Stimulated activated CD8-positive, alpha-beta memory T cell treated with anti-CD3 and anti-CD28 coated beads, Interleukin-7, amount 100 ng/mL, for 1 hour (primary cell): Measurements from ENCODE around the gene GABBR1.

ENCODE experiments used
- DNase-seq, 2 donors: peaks; one replicate each; pipeline ENCODE4 v3.0.0-alpha.2; 2020; ENCODE audit warnings: low read depth in 2 of 2

GABBR1 gene

DNA sequence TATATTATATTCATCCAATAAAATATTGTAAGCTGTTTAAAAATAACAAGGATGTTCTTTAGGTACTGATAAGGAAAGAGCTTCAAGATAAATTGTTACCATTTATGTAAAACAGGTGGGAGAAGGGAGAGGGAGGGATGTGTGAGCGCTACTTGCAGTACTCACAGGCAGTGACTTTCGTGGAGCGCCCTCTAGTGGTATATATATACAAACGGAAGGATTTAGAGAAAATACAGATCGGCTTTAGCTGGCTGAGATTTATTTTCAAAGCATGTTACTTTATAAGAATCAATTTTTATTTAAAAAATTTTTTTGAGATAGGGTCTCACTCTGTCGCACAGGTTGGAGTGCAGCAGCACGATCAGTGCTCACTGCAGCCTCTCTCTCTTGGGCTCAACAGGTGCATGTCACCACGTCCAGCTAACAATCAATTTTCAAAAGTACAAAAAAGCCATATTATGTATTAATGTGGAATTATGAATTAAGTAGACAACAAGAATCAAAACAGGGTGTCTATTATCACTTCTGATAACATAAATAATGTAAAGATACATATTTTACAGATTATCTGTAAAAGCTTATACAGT lies 20.6 kb upstream of the GABBR1 start:
- no peak for DNase-seq

DNA sequence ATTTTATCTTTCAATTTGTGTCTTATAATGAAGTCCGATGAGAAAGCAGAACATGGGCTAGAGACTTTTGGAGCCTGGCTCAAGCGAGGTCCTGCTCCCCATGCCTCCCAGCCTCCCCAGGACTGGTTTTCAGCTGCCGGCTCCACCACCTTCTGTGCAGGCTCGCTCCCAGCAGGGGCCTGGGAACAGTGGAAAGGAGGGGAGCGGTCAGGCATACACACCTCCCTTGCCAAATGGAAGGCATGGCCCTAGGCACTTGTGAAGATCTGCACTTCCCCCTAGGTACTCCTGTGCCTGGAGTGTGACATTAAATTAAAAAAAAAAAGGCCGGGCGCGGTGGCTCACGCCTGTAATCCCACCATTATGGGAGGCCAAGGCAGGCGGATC lies 19.2 kb upstream of the GABBR1 start:
- DNase-seq = no peak

DNA sequence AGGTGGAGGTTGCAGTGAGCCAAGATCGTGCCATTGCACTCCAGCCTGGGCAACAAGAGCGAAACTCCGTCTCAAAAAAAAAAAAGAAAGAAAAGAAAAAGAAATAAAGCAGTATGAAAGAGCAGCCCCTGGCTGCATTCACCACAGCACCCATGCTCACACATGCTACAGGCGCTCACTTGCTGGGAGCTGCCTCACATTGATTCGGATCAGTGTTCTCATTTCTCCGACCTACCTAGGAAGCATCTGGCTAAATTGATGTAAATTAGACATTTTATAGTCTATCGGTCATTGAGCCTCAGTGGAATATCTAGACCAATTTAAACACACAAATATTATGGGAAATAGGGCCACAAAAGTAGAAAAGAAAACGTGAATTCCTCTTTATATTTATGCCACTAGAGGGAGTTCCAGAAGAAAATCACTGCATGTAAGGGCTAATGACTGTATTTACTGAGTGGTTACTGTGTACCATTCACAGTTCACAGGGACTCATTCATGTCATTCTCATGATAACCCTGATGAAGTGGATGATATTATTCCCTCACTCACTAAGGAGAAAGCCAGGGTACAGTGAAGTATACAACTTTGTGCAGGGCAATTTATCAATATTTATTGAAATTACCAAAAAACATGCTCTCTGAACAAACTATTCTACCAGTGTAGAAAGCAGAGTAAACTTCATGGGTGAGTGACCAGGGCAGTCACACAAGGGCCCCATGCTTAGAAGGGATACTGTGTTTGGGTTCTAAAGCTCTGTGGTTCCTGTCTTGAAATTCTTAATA lies 18.6 kb upstream of the GABBR1 start:
- no peak for DNase-seq

DNA sequence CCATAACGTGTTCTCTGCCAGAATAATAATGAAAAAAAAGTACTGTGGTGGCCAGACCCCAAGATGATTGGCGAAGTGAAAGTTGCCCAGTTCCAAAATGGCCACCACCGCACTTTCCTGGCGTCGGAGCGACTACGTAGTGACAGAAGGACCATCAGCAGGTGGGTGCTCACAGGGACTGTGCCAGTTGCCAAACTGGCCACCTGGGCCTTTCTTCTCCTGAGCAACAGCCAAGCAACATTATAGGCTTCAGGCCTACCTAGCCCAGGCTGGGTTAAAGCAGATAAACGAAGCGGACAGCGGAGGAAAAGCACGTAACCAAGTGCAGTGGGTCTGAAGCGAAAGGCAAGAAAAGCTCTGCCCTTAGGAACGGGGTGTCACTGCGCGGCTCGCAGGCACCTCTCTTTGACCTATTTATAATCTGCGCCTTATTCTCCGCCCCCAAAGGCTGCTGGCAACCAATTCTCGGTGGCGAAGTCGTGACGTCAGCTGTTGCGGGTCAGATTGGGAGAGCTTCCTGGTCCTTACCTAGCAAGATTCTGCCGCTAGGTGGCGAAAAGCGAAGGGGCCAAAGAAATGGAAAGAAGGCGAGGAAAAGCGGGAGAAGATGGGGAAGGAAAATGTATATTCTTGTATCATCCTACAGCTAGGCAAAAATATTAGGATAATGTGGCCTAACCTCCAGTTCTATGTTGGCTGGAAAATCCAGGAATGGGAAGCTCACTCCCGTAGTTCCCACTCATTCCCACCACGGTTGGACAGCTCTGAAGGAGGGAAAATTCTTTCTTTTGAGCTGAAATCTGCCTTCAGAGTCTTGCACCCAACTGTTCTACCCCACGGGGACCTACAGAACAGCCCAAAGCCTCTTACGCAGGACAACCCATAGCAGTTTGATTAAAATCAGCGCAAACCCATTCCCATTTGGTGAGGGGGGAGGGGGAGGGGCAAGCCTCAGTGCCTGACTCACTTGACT lies 17.0 kb upstream of the GABBR1 start:
- DNase-seq = peak; percentile 96 to 98

DNA sequence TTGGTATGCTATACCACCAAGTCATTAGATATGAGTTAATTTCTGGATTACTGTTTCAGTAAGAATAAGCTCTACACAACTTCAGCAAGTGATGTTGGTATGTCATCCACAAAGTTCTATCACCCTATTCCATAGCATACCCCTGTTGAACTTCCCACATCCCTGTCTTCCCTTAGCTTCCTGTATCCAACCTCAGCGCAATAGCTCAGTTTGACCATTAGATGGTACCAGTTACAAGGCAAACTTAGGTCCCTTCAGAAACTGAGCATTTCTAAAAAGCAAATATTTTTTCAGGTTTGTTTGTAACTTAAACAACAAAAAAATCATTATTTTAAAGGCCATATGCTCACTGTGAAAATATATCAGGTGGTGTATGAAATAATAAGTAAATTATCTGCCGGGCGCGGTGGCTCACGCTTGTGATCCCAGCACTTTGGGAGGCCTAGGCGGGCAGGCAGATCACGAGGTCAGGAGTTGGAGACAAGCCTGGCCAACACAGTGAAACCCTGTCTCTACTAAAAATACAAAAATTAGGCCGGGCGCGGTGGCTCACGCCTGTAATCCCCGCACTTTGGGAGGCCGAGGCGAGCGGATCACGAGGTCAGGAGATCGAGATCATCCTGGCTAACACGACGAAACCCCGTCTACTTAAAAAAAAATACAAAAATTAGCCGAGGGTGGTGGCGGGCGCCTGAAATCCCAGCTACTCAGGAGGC lies 15.1 kb upstream of the GABBR1 start:
- no peak for DNase-seq

DNA sequence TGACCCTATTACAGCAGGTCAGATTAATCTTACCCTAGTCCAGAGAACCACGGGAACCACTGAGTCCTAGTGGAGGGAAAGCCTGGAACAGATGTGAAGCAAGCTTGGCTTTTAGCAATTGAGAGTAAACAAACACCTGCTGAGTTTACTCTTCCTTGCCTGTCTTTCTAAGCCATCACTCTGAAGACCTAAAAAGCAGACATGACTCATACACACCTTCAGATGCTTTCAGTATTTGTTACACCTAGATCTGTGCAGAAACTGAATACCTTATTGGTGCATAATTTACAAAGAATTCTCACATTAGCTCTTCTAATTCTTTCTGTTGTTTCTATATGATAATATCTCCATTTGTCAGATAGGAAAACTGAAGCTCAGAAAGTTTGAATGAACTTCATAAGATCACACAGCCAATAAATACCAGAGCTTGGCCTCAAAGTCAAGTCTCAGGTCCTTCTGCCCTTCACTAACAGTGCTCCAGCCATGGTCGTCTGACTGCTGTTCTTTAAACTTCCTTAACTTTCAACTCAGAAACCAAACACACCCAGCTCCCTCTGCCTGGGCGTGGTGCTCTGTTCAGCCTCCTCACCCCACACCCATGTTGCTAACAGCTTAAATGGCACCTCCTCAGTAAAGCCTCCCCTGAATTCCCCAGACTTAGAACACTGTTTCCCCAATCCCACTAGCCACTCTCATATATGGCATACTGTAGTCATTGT lies 8.6 kb upstream of the GABBR1 start:
- no peak for DNase-seq

DNA sequence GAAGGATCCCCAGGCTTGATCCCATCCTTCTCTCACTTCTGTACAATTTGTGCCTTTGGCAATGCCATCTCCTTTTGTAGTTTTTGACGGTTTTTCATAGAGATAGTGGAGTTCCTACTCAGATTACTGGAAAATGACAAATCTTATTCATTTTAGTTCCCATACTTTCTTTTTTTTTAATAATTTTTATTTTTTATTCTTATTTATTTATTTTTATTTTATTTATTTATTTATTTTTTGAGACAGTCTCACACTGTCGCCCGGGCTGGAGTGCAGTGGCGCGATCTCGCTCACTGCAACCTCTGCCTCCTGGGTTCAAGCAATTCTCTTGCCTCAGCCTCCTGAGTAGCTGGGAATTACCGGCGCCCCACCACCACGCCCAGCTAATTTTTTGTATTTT lies 4.3 kb upstream of the GABBR1 start:
- no peak for DNase-seq

DNA sequence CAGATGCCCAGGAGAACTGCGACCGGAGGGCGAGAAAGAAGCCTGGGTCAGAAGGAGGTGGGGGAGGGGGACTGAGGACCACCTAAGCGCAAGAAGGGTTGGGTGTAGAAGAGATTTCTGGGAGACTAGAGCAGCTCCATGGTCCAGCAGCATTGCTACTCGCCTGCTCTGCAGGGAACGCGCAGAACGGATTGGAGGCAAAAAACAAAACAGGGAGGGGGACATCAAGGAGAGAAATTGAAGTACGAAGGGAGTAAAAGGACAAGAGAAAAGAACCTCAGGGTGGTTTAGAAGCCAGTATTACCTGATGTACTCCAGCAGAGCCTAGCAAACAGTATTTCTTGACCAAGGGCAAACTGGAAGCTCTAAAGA lies 537 bp upstream of the GABBR1 start:
- DNase-seq = no peak

DNA sequence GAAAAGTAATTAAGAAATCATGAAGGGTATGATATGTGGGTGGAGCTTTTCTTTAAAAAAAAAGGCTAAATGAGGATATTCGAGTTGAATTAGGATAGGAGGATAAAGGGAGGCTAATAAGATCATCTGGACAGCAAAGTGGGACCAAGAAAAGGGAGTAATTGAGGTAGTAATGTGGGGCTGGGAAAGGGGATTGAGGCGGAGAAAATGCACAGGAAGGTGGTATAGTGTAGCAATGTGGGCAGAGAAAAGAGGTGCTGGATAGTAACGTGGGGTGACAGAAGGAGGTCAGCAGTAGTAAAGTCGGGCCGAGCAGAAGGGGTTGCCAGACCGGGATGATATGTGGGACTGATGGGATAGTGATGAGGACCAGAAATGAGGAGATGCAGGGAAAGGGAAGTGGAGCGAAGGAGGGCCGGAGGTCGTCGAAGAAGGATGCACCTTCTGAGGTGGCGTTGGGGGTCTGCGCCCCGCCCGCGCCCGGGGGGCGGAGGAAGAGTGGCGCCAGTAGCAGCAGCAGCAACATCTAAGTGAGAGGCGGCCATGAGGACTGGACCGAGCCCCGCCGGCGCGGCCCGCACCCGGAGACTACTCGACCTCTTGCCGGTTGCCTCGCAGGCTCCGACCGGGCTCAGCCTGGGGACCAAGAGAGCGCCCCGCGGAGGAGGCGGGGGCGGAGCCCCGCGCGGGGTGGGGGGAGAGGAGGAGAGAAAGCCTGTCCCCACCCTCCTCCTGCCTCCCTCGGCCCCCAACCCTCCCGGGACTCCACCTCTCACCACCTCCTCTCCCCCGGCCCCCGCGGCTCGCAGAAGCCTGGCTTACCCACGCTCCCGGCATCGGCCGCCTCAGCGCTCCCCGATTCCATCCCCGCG lies 887 bp downstream of the GABBR1 start:
- no peak for DNase-seq

DNA sequence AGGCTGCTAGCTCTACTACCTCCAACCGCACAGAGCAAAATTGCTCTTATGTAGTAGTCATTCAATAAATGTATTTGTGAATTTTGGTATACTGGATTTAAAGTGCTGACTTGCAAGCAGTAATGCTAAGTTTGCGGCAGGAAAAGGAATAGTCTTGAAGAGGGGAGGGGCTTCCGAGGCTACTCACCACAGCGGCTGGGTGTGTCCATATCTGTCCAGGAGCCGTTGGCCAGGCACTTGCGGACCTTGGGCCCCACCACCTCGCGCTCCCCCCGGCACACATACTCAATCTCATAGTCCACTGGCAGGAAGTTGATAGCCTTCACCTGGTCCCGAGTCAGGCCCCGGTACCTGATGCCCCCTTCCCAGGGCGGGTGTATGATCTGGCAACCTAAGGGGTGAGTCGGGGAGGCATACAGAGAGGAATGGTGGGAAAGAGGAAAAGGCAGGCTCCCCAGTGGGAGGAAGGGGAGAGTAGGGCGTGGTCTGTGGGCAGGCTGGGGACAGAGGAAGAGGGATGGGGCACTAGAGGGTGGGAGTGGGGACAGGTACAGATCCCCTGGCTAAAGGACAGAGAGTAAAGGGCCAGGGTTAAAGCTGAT lies 1.7 kb downstream of the GABBR1 start:
- DNase-seq = no peak

DNA sequence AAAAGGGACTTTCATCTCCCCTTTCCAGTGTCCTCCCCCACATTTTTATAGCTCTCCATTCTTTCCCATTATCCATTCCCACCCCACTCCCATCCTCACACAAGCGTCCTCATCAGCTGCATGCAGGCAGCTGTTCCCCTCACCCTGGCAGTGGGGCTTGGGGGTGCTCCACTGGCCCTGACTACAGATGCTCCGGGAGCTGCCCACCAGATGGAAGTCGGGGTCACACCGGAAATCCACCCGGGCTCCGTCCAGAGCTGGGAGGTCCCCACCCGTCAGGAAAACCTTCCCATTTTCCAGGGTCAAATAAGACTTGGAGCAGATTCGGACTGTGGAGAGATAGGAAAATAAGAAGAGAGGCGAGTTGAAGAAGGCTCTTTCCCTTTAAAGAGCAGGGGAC lies 2.7 kb downstream of the GABBR1 start:
- no peak for DNase-seq

DNA sequence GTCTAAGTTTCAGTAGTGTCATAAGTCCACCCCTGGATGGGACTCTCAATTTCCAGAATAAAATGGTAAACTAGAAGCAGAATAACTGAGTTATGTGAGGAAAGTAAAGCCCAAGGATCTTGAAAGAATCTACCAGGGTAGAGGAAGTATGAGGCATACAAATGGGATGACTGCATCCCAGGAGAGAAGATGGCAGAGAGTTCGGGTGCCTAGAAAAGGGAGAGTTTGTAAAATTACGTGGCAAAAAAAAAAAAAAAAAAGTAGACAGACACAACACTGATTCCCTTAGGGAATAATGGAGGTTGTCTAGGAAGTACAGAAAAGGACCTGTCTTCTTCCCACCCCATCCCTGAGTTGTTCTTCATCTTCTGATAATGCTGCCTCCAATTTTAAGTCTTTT lies 3.4 kb downstream of the GABBR1 start:
- DNase-seq = no peak

DNA sequence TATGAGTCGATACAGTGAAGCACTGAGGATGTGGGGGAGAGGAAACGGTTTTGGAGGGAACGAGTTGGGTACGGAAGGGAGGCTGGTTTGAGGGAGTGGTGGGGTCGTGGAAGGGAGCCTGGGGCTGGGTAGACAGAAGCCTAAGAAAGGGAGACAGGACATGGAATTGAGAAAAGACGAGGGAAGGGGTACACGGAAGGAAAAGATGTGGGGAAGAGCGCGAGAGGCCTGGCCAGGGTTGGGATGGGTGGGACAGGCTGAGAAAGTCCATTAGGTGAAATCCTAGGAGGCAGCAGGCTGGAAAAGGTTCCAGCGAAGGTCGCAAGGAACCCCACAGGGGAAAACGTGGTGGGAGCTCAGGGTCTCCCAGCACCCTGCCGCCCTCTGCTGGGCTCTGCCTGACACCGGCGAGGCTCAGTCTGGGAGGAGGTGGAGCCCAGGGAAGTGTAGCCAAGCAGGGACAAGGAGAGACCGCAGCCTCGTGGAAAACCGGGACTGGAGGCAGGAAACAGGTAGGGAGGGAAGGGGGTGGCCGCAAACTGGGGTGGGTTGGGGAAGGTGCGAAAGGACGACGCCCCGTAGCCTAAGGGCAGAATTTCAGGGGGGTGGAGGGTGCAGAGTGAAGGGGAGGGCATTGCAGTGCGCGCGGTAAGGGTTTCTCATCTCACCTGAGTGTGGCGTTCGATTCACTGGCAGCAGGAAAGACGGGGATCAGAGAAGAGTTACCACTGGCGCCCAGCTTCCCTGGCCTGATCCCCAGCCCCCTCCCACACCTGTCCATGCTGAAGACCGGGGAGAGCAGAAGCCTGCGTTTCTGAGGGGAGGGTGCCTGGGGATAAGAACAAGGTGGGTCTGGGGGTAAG lies 4.3 kb downstream of the GABBR1 start:
- no peak for DNase-seq

DNA sequence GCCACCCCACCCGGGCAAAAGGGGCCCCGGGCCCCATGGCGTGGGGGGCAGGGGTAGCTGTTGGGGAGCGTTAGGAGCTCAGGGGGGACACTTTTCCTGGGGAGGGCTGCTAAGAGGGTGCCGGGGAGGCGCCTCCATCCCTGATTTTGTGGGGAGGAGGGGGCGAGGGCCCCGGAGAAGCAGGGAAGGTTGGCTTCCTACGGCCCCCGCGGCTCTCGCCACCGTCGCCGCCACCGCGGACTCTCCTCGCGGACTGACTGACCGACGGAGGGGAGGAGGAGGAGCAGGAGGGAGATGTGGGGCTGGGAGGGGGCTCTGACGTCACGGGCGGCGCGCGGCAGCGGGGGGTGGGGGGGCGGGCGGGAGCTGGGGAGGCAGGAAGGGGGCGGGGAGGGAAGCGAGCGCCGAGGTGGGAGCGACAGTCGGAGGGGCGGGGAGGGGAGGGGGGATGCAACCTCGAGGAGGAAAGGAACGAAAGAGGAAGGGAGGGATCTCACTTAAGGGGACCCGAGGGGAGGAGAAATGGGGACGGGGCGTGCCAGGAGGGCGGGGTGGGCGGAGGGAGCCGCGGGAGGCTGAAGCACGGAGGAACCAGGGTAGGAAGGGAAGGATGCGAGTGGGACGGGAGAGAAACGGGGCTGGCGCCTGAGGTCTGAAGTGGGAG lies 5.1 kb downstream of the GABBR1 start:
- peak; percentile 14 for DNase-seq

DNA sequence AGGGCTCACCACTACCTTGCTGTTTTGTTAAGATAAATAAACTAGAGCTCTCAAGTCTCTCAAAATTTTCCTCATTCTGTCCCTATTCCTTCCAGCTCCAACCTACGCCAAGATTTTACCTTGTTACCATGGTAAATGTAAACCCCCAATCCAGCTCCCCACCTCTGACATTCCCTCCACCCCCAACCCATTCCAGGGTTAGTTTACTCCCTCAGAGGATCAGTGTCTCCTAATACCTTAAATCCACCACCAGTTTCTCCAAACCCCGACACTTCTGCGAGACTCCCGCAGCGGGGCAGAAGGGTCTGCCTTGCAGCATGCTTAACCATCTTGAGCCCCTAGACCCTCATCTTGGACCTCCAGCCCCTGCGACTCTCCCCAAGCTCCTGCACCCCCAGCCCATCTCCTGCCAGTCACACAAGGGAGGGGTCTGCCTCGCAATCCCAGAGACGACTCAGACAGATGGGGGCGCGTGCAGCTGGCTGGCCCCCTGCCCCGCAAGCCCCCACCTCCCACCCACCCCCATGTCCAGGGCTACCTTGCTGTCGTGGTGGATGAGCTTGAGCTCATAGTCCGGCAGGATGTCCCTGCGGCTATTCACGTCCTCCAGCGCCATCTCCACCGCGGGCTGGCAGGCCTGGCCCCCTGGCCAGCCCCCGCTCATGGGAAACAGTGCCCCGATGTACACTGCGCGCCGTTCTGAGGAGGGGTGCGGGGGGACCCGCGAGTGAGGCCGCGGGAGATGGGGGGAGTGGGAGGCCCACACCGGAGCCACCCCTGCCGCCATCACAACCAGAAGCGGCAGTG lies 5.8 kb downstream of the GABBR1 start:
- no peak for DNase-seq

DNA sequence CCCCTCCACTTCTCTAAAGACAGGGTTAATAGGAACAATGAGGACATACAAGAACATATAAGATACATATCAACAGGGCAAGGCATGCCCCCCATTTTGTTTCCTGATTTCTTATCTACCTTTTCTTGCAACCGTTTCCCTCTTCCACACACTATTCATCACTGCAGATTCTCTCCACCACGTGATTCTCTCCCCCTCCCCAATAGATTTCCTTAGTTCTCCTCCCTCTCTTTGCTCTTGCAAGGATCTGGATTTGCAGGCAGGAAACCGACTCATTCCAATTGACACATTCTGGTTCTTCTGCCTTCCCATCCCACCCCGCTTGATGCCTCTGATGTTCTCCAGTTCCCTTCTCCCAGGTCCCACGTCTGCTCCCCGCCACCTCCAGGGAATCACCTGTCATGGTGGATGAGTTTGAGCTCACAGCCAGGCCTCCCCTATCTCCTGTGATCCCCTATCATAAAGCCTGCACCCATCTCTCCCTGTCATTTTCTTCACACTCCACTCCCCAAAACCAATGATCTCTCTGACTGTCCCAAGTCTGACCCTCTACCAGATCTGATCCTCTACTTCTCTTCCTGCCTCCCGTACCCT lies 7.5 kb downstream of the GABBR1 start:
- no peak for DNase-seq

DNA sequence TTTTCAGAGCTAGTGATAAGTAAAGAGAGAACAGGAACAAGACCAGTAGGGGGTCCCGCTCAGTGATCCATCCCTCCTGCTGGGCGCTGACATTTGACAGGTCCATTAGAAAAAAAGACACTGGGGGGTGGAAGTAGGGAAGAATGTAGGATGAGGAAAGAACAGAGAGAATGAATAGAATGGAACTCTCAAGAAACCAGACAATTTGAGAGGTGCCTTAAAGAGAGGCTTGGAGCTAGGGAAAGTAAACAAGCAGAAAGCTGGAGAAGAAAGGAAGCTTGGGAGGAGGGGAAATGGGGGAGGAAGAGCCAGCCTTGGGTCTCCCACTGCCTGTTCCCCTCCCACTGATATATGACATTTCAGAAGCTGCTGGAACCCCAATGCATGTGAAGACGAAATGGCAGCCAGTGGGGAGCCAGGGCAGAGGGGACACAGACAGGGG lies 8.4 kb downstream of the GABBR1 start:
- DNase-seq = no peak
